Prostate gland (tissue), 2 donors: Measurements from ENCODE around the gene THAP8.

Experiments
- POLR2AphosphoS5 ChIP-seq: sonication (generic); formaldehyde crosslinking; IDR thresholded peaks from one replicate; pipeline ENCODE4 v1.6.1; 2017; ENCODE audit warnings: antibody characterized with exemption
- TF ChIP-seq, protein P1 (sequence below), 4 experiments: fragments of 200-600 bp in 2 of 4; fragments of 450-650 bp in 2 of 4; sonication (generic) in 2 of 4; IDR thresholded peaks; 1 replicate in 3 of 4; 2 replicates in 1 of 4; pipeline ENCODE4 v1.5.1; 2016 to 2019; ENCODE audit warnings: antibody characterized with exemption in 4 of 4, mild to moderate bottlenecking in 2 of 4, moderate library complexity in 2 of 4

DNA sequence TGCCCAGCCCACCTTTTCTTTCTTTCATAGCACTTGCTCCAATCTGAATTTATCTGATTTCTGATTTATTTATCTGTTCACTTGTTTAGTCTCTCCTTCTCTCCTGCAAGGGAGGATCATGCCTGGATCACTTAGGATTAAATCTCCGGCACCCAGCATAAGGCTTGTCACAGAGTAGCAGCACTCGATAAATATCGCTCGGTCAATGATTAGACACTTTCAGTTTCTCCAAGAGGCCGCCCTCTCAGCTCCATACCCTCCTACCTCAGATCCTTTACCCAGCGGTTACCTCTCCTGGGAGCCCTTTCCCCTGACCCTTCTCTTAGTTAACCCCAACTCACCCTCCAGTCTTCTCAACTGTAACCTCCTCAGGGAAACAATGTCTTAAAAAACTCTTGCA, 22.8 kb downstream of the THAP8 start:
- TF ChIP-seq, protein P1, sequence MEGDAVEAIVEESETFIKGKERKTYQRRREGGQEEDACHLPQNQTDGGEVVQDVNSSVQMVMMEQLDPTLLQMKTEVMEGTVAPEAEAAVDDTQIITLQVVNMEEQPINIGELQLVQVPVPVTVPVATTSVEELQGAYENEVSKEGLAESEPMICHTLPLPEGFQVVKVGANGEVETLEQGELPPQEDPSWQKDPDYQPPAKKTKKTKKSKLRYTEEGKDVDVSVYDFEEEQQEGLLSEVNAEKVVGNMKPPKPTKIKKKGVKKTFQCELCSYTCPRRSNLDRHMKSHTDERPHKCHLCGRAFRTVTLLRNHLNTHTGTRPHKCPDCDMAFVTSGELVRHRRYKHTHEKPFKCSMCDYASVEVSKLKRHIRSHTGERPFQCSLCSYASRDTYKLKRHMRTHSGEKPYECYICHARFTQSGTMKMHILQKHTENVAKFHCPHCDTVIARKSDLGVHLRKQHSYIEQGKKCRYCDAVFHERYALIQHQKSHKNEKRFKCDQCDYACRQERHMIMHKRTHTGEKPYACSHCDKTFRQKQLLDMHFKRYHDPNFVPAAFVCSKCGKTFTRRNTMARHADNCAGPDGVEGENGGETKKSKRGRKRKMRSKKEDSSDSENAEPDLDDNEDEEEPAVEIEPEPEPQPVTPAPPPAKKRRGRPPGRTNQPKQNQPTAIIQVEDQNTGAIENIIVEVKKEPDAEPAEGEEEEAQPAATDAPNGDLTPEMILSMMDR (IDR thresholded peaks at IDR 0.05) = no peak
- no peak for TF ChIP-seq POLR2AphosphoS5
